ENCODE data around the gene PALM3.

The PALM3 gene

GRCh38 chr19:14089662-14090508 lies 28.0 kb upstream of the PALM3 start:
- peak; percentile 31 for DNase-seq

DNA sequence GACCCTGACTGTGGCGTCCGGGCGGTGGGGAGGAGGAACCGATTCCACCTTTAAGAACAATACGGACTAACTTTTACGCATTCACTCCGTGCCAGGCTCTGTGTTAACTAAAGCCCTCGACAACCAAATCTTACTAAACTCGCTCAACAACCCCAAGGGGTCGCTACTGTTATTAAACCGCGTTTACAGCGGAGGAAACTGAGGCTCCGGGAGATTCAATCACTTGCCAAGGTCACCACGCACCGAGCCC lies 27.5 kb upstream of the PALM3 start:
- DNase-seq = no peak

GRCh38 chr19:14088634-14089411 lies 26.9 kb upstream of the PALM3 start:
- DNase-seq = no peak

DNA sequence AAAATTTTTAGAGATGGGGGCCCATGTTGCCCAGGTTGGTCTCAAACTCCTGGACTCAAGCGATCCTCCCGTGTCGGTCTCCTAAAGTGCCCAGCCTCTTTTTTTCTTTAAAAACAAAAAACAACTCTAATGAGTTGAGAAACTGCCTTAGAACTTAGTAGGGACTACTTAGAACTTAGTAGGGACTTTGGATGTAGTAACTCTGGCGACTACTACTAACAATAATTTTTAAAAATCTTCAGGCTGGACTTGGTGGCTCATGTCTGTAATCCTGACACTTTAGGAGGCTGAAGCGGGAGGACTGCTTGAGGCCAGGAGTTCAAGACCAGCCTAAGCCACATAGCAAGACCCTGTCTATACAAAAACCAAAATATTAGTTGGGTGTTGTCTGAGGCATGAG lies 24.2 kb upstream of the PALM3 start:
- no peak for DNase-seq

GRCh38 chr19:14085309-14085995 lies 23.6 kb upstream of the PALM3 start, which contains the start of gene C19orf67:
Gene C19orf67 (minus strand): TSS chr19:14085783. CDS start chr19:14085627, 156 bp downstream.
- DNase-seq = no peak

DNA sequence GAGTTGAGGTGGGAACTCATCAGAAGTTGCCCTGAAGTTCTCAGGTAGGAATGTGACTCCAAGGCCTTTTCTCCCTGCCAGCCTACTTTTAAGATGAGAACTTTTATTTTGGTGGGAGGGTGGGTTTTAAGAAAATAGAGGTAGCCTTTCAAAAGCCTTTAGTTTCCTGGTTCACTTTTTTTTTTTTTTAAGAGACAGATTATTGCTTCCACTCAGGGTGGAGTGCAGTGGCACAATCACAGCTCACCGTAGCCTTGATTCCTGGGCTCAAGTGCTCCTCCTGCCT lies 20.7 kb upstream of the PALM3 start:
- no peak for DNase-seq

GRCh38 chr19:14081797-14082674 lies 20.2 kb upstream of the PALM3 start:
- DNase-seq = no peak

- DNase-seq = peak; percentile 91
These were observed 19.3 kb upstream of the PALM3 start for GRCh38 chr19:14080887-14081796.

DNA sequence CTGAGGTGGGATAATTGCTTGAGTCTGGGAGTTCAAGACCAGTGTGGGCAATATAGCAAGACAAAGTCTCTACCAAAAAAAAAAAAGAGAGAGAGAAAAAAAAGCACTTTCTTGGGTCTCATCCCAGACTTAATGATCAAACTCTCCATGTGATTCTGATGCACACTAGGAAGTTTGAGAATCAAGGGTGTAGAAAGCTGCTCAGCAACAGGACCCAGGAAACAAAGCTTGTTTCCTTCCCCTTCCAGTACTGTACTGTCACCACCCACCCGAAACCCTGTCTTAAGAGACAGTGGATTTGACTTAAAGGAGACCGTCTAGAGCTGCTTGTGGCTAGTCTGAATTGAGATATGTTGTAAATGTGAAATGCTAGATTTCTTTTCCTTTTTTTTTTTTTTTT lies 16.5 kb upstream of the PALM3 start:
- DNase-seq = no peak

DNA sequence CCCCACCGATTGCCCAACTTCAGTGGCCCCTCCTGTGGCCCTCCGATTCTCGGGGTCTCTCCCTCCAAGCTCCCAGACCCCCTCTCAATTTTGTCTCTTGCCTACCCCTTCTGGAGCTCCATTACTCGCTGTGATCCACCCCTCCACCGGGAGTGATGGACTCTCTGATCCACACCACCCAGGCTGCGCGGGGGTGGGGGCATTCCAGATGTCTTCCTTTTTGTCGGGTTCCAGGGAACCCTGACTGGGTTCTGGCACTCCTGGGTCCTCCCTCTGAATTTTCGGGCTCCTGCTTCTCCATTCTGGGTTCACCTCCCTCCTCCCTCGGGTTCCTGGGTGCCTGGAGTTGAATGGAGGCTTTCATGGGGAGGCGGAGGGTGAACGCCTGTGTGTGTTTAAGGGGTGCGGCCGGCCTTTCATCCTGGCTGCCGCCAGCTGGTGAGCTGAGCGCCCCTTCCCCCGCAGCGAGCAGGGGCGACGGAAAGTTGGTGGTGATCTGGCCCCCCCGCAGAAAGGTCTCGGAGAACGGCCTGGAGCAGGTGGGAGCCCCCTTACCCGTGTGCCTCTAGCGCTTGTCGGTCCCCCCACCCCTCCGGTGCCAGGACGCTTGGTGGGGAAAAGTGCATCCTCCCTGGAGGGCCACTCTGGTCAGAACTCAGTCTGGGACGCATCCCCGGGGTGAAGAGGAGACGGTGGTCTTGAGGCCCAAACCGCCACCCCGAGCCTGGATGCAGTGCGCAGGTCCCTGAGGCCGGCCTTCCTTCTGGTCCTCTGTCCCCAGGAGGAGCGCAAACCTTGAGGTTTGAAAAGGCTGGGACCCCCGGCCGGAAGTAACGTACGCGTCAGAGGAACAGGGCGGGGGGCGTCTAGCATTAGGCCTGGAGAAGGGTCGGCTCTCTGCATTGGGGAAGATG lies 12.3 kb upstream of the PALM3 start:
- no peak for DNase-seq

DNA sequence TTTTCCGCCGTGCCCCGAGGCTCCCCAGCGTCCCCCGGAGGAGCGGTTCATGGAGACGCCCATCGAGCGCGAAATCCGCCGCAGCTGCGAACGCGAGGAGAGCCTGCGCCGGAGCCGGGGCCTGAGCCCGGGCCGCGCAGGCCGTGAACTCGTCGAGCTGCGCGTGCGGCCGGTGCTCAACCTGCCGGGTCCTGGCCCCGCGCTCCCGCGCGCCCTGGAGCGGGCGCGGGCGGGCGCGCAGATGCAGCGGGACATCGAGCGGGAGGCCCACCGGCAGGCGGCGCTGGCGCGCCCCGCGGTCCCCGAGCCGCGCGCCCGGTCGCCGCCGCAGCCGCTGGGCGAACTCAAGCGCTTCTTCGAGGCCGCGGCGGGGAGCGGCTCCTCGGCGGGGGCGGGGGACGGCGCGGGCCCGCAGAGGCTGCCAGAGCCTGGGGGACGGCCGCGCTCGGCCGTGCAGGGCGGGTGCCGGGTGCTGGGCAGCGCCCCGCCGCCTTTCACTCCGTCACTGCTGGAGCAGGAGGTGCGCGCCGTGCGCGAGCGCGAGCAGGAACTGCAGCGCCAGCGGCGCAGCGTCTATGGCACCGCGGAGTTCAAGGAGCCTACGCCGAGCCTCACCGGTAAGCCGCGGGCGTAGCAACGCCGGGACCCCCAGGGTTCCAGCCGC lies 11.5 kb upstream of the PALM3 start:
- peak; percentile 75 for DNase-seq

DNA sequence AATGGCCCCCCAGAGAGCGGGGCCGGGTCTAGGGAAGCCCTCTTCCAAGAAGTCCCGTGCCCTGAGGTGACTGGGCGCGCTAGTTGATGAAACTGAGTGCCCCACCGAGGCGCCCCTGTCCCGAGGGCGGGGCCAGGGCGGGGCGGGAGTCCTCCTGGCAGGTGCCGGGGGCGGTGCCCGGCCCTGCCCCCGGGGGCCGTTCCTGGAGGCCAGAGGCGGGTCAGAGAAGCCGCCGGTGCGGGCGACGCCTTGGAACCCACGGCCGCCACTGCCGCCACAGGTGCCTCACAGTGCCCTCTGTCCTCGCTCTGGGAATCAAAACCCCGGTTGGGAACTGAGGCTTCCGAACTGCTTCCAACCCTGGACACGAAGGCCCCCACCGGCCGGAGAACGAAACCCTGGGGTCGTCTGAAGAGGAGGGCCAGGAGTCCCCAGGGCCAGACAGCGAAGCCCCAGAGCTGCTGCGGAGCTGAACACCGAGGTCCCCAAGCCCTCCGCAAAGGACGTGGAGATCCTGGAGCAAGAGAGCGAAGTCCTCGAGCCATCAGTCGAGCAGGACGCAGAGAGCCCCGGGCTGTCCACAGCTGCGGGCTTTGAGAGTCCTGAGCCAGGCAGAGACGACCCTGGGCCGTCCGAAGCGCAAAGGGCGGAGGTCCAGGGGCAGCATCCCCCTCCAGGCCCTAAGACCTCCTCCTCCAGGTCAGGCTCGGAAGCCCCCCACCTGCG lies 10.8 kb upstream of the PALM3 start, which contains the start of gene MISP3:
TSS of gene MISP3 (plus strand) at position 252 of the 726 bp plus-strand sequence. CDS start 524 bp downstream, outside the sequence.
- peak; percentile 81 for DNase-seq

DNA sequence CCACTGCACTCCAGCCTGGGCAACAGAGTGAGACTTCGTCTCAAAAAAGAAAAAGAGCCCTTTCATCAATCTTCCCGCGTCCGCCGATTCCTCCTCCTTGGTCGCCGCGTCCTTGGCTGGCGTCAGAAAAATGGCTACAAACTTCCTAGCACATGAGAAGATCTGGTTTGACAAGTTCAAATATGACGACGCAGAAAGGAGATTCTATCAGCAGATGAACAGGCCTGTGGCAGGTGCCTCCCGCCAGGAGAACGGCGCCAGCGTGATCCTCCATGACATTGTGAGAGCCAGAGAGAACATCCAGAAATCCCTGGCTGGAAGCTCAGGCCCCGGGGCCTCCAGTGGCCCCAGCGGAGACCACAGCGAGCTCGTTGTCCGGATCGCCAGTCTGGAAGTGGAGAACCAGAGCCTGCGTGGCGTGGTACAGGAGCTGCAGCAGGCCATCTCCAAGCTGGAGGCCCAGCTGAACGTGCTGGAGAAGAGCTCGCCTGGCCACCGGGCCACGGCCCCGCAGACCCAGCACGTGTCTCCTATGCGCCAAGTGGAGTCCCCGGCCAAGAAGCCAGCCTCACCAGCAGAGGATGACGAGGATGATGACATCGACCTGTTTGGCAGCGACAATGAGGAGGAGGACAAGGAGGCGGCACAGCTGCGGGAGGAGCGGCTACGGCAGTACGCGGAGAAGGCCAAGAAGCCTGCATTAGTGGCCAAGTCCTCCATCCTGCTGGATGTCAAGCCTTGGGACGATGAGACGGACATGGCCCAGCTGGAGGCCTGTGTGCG lies 8.6 kb upstream of the PALM3 start:
- DNase-seq = no peak

DNA sequence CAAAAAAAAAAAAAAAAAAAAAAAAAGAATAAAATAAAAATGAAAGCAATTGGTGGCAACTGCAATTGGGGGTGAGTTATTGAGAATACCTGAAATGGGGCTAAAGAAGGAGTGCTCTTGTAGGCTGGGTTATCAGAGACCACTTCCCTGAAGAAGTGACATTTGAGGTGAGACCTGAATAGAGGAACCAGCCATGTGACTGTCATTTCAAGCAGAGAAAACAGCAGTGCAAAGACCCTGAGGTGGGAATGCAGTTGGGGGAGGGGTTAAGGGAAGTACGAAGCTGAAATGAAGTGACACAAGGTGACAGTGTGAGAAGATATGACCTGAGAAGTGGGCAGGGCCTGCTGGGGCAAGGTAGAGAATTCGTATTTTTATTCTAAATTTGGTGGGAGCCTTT lies 4.3 kb upstream of the PALM3 start:
- DNase-seq = no peak

- no peak for DNase-seq
These were observed 1.2 kb upstream of the PALM3 start for GRCh38 chr19:14063105-14063504.

DNA sequence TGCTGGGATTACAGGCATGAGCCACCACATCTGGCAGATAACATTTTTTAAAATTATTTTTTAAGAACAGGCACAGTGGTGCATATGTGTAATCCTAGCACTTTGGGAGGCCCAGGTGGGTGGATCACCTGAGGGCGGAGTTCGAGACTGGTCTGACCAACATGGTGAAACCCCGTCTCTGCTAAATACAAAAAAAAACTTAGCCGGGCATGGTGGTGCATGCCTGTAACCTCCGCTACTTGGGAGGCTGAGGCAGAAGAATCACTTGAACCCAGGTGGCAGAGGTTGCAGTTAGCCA lies 631 bp upstream of the PALM3 start:
- no peak for DNase-seq

DNA sequence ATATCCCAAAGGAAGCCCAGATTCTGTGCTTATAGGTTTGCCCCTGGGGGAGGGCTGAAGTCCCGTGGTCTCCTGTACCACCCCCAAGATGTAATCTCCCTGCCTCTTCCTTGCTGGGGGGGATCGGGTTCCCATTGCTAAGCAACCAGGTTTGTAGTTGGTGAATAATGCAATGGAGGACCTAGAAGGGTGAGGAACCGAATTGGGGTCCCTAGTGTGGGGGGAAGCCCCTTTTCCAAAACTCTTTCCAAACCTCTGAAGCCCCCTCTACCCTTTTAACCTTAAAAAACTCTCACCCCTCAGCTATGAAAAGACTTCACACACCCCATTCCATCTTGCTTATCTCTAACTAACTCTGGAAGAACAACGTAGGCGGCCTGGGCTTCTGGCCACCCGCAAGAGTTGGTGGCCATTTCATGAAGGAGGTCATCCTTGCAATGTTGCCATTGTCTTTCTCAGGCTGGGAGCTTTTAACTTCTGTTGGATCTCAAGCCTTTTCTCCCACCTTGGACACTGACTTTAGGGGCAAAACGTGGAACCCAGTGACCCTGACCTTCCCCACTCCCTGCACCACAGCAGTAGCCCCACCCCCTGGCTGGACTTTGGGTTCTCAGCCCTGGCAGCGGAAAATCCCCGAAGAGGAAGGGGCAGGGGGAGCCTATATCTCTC lies 661 bp downstream of the PALM3 start:
- no peak for DNase-seq

DNA sequence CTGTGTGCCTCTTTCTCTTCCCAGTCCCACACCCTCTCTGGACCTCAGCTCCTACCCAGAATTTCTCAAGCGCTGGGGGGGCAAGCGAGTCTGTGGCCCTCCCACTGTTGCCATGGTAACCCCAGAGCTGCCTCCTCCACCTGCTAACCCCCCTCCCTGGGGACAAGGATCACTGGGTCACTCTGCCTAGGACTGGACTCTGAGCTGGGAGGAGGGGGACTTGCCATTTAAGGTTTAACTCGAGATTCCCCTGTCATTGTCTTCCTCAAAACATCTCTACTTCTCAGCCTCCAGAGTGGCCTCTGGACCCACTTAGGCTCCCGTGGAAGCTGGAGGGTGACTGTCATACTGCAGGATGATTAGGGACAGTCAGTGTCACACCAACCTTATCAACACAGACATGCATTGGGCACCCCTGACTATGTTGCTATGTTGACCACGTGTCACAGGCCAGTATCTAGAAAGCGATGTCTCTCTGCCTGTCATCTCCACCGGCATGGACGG lies 2.2 kb downstream of the PALM3 start:
- DNase-seq = no peak

Data from NCI-H510A (cell line).